Natural killer cell (primary cell): Measurements from ENCODE around the gene ARHGAP26. TPM values are rescaled to one million over a fixed set of nuclear protein-coding genes. Genes with fewer than 3 reads are reported as not detected.

Experiments used
- ATAC-seq, 3 donors: fragments of 150-1000 bp in 2 of 3; fragments of 200-7000 bp in 1 of 3; cut with Tn5 transposase; 1 replicate in 1 of 3; 2 replicates in 2 of 3; pipeline ENCODE4 v1.10.0; 2021; ENCODE audit warnings: mild to moderate bottlenecking in 2 of 3, moderate library complexity in 2 of 3
- DNase-seq, 2 donors: peaks; one replicate each; pipeline versions ENCODE4 v3.0.0 to v3.0.0-alpha.2; 2013 to 2021; ENCODE audit warnings: mixed read lengths in 1 of 2
- H3K27ac ChIP-seq: one replicate; pipeline ENCODE4 v1.5.1; 2013; ENCODE audit warnings: mild to moderate bottlenecking, low read length
- H3K27me3 ChIP-seq: one replicate; pipeline ENCODE4 v1.6.1; 2013; ENCODE audit warnings: low read length; ENCODE audit not compliant: control insufficient read depth, insufficient read depth
- H3K36me3 ChIP-seq: one replicate; pipeline ENCODE4 v1.6.1; 2013; ENCODE audit warnings: low read length; ENCODE audit not compliant: control insufficient read depth, insufficient read depth
- H3K4me1 ChIP-seq: one replicate; pipeline ENCODE4 v1.6.1; 2013; ENCODE audit warnings: low read length; ENCODE audit not compliant: control insufficient read depth, insufficient read depth
- H3K4me3 ChIP-seq: one replicate; pipeline ENCODE4 v1.5.1; 2013; ENCODE audit warnings: low read length
- H3K9me3 ChIP-seq: one replicate; pipeline ENCODE4 v1.6.1; 2013; ENCODE audit warnings: low read length; ENCODE audit not compliant: control insufficient read depth, insufficient read depth
- H3K27ac Mint-ChIP-seq, 2 donors: one replicate each; pipeline ENCODE4 v1.8.0; 2022; ENCODE audit warnings: mild to moderate bottlenecking in 2 of 2, mixed read lengths in 2 of 2, moderate library complexity in 1 of 2
- H3K27me3 Mint-ChIP-seq, 2 donors: one replicate each; pipeline ENCODE4 v1.8.0; 2022; ENCODE audit warnings: low read depth in 2 of 2, mixed read lengths in 2 of 2
- H3K36me3 Mint-ChIP-seq: one replicate; pipeline ENCODE4 v1.8.0; 2022; ENCODE audit warnings: mixed read lengths
- H3K4me1 Mint-ChIP-seq, 2 donors: one replicate each; pipeline ENCODE4 v1.8.0; 2022; ENCODE audit warnings: mixed read lengths in 2 of 2
- H3K4me3 Mint-ChIP-seq: one replicate; pipeline ENCODE4 v1.8.0; 2022; ENCODE audit warnings: mild to moderate bottlenecking, moderate library complexity, mixed read lengths
- H3K9me3 Mint-ChIP-seq, 2 donors: one replicate each; pipeline ENCODE4 v1.8.0; 2022; ENCODE audit warnings: mixed read lengths in 2 of 2
- WGBS: methylation state at CpG from one replicate; pipeline ENCODE4 v1.1.7; 2013; ENCODE audit warnings: missing lambda C conversion rate; ENCODE audit not compliant: insufficient coverage; 5-methylcytosine and 5-hydroxymethylcytosine counted together
- intact Hi-C: fragments of 100-400 bp; cut with micrococcal nuclease; formaldehyde crosslinking; loops from one replicate; pipeline ENCODE4 v1.14.2; 2022
- total RNA-seq, 4 donors: library from RNA; stranded (reverse); fragments of 120-200 nt in 1 of 4; gene quantifications; one replicate each; pipeline versions ENCODE4 v1.2.3 to v1.2.4, GENCODE V29; 2013 to 2022
- TF ChIP-seq, protein P1 (sequence below): fragments of 200-600 bp; IDR thresholded peaks from one replicate; pipeline ENCODE4 v1.8.0; 2022; ENCODE audit warnings: antibody characterized with exemption

Gene ARHGAP26
- total RNA-seq, 3 donors from 2014 or later (not counting 1 experiment from before 2014, with no cell fraction given) = 153 to 159 (median 158) TPM

DNA sequence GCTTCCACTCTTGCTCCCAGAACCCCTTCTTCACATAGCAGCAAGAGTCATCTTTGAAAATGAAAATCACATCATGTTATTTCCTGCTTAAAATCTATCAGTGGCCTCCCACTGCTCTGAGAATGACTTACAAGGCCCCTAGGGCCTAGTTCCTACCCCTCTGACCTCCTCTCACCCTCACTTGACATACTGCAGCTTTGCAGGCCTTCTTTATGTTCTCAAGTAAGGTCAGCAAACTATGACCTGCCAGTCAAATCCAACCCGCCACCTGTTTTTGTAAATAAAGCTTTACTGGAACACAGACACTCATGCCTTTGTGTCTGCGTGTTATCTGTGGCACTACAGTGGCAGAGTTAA is 447.6 kb downstream of the ARHGAP26 start:
- H3K27me3 ChIP-seq = no peaks in the 10 kb centered on the region
- no peaks in the 10 kb centered on the region for H3K9me3 ChIP-seq
- no peak overlapping the region for H3K4me3 ChIP-seq
- no peaks in the 10 kb centered on the region for H3K9me3 Mint-ChIP-seq
- 83% methylated on average over 2 of the region's 2 CpGs for WGBS
- TF ChIP-seq, protein P1, sequence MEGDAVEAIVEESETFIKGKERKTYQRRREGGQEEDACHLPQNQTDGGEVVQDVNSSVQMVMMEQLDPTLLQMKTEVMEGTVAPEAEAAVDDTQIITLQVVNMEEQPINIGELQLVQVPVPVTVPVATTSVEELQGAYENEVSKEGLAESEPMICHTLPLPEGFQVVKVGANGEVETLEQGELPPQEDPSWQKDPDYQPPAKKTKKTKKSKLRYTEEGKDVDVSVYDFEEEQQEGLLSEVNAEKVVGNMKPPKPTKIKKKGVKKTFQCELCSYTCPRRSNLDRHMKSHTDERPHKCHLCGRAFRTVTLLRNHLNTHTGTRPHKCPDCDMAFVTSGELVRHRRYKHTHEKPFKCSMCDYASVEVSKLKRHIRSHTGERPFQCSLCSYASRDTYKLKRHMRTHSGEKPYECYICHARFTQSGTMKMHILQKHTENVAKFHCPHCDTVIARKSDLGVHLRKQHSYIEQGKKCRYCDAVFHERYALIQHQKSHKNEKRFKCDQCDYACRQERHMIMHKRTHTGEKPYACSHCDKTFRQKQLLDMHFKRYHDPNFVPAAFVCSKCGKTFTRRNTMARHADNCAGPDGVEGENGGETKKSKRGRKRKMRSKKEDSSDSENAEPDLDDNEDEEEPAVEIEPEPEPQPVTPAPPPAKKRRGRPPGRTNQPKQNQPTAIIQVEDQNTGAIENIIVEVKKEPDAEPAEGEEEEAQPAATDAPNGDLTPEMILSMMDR = no peak
- DNase-seq (no peak), ATAC-seq (no peak)
- H3K36me3 ChIP-seq = peaks cover 23% of the 10 kb centered on the region
- no peak overlapping the region for H3K27ac ChIP-seq
- H3K4me1 Mint-ChIP-seq = peaks cover 45 to 58% of the 10 kb centered on the region in 2 donors
- H3K4me3 Mint-ChIP-seq = no peak overlapping the region
- H3K36me3 Mint-ChIP-seq = peaks cover 7% of the 10 kb centered on the region
- H3K27ac Mint-ChIP-seq = peak overlapping the region in 1 of 2 donors; percentile 27
- H3K27me3 Mint-ChIP-seq = no peaks in the 10 kb centered on the region
- peaks cover 15% of the 10 kb centered on the region for H3K4me1 ChIP-seq
- intact Hi-C loops = no loop called here

DNA sequence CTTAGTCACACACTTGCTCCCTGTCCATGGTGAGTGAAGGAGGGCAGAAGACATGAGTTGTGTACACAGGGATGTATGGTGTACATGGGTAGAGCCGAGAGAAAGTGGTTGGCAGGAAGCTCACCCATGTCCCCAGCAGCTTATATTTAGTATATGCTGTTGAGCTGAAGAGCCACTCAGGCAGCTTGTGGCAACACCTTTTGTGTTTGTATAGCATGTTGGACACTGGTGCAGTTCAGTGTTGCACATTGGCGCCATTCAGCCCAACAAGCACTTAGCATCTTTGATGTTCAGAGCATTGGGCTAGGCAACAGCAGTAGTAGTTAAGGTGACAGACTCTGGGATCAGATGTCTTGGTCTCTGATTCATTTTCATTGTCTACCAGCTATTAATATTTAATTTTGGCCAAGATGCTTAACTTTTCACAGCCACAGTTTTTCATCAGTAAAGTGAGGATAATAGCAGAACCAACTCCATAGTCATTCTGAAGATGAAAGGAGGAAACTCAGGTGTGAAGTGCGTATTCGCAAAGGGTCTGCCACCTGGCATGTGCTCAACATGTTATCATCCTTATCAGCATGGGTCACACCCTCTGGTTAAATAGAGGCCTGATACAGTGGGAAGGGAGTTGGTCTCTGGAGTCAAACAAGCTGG is 448.5 kb downstream of the ARHGAP26 start:
- no peaks in the 10 kb centered on the region for H3K9me3 ChIP-seq
- H3K27ac ChIP-seq = no peak overlapping the region
- H3K9me3 Mint-ChIP-seq = no peaks in the 10 kb centered on the region
- no peak for ATAC-seq
- peak overlapping the region in 1 of 2 donors; percentile 95 for H3K27ac Mint-ChIP-seq
- no peaks in the 10 kb centered on the region for H3K27me3 ChIP-seq
- 84% methylated on average over 4 of the region's 4 CpGs for WGBS
- DNase-seq = peak in 1 of 2 donors; percentile 34
- peaks cover 7% of the 10 kb centered on the region for H3K36me3 Mint-ChIP-seq
- intact Hi-C loops = no loop called here
- H3K4me3 Mint-ChIP-seq = no peak overlapping the region
- peaks cover 24% of the 10 kb centered on the region for H3K4me1 ChIP-seq
- no peaks in the 10 kb centered on the region for H3K27me3 Mint-ChIP-seq
- TF ChIP-seq, protein P1 = no peak
- peaks cover 23% of the 10 kb centered on the region for H3K36me3 ChIP-seq
- H3K4me3 ChIP-seq = no peak overlapping the region
- H3K4me1 Mint-ChIP-seq = peaks cover 54 to 63% of the 10 kb centered on the region in 2 donors

DNA sequence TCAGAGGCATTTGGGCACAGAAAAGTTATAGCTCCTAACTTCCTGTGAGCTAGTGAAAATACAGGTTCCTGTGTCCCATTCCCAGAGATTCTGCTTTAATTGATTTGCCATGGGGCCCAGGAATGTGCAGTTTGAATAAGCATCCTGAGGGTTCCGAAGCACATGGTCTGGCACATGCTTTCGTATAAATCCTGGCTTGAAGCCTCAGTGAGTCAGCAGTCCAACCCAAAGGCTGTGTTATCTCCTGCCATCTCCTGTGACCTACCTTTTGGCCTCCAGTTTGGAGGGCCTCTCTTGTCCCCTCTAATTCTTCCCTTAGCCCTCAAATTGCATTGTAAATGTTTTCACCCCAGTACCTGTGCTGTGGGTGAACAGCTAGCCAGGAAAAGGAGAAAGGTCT is 449.5 kb downstream of the ARHGAP26 start:
- WGBS = 94% methylated on average over 2 of the region's 2 CpGs
- peaks cover 64 to 73% of the 10 kb centered on the region in 2 donors for H3K4me1 Mint-ChIP-seq
- TF ChIP-seq, protein P1 = no peak

More for the DNA sequence above, 449.5 kb downstream of the ARHGAP26 start:
- Mint-ChIP-seq H3K4me3 (no peak overlapping the region), H3K27ac (peak overlapping the region in 1 of 2 donors; percentile 95), H3K36me3 (peaks cover 7% of the 10 kb centered on the region), H3K9me3 (no peaks in the 10 kb centered on the region), H3K27me3 (no peaks in the 10 kb centered on the region)
- intact Hi-C loops = loop anchor here (10.0 kb wide), 1 partner anchor 295 kb away; no protein-coding TSS in a partner anchor
- no peaks in the 10 kb centered on the region for H3K27me3 ChIP-seq
- no peaks in the 10 kb centered on the region for H3K9me3 ChIP-seq
- H3K4me3 ChIP-seq = no peak overlapping the region
- no peak for ATAC-seq
- DNase-seq = no peak
- H3K36me3 ChIP-seq = peaks cover 22% of the 10 kb centered on the region
- H3K4me1 ChIP-seq = peaks cover 30% of the 10 kb centered on the region
- no peak overlapping the region for H3K27ac ChIP-seq
